ENCODE results near the gene ZG16. TPM values are rescaled to one million over a fixed set of nuclear protein-coding genes. Genes with fewer than 3 reads are reported as not detected.

ZG16 gene
- total and polyA plus RNA-seq, 2 experiments from 2014 or later: not detected

DNA sequence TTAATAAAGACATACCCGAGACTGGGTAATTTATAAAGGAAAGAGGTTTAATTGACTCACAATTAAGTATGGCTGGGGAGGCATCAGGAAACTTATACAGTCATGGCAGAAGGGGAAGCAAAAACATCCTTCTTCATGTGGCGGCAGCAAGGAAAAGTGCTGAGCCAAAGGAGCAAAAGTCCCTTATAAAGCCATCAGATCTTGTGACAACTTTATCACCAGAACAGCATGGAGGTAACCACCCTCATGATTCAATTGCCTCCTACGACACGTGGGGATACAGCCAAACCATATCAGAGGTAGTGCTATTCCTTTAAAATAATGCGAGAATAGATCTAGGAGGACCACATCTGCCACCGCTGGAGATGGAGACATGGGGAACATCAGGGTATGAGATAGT is 41.3 kb upstream of the ZG16 start (continued):
- TF ChIP-seq ZNF462 (CRISPR knock-in tag; IDR thresholded peaks at IDR 0.05) (no peak), NANOG (IDR thresholded peaks at IDR 0.05; ENCODE audit: borderline replicate concordance) (no peak), JUNB (IDR thresholded peaks at IDR 0.05; ENCODE audit: unreplicated experiment) (no peak), POLR2AphosphoS5 (IDR thresholded peaks at IDR 0.05; ENCODE audit: low read depth) (no peak), CREB1 (CRISPR knock-in tag; IDR thresholded peaks at IDR 0.05; ENCODE audit: low read depth) (no peak), EZH2 (IDR thresholded peaks at IDR 0.05; ENCODE audit: low read depth, unreplicated experiment) (no peak)
- TF ChIP-seq, protein P1, sequence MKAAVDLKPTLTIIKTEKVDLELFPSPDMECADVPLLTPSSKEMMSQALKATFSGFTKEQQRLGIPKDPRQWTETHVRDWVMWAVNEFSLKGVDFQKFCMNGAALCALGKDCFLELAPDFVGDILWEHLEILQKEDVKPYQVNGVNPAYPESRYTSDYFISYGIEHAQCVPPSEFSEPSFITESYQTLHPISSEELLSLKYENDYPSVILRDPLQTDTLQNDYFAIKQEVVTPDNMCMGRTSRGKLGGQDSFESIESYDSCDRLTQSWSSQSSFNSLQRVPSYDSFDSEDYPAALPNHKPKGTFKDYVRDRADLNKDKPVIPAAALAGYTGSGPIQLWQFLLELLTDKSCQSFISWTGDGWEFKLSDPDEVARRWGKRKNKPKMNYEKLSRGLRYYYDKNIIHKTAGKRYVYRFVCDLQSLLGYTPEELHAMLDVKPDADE (IDR thresholded peaks at IDR 0.05): no peak

DNA sequence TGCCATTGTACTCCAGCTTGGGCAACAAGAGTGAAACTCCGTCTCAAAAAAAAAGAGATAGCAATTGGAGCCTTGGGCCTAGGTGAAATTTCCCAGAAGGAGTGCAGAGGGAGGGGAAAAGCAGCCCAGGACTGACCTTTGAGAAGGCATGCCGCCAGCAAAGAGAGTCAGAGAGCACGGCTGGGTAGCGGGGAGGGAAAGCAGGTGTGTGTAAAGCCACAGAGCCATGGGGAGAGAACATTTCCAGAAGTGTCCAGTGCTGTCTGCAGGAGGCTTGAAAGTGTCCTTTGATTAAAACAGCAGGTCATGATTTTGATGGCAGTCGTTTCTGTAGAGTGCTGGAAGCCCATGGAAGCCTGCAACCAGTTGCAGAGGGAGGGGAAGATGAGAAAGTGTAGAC is 40.3 kb upstream of the ZG16 start:
- DNase-seq (ENCODE audit: low spot score) (no peak), ATAC-seq (no peak)
- H3F3A ChIP-seq (replicated peaks; ENCODE audit: low read depth): peaks cover 79% of the 10 kb centered on the region
- Mint-ChIP-seq H3K4me1 (peaks cover 4% of the 10 kb centered on the region; the same call in 1 of the 3 replicates), H3K36me3 (ENCODE audit: low read depth) (peaks cover 73% of the 10 kb centered on the region), H3K9me3 (no peaks in the 10 kb centered on the region; the same call in 1 of the 3 replicates), H3K27ac (no peak overlapping the region; the same call in 1 of the 2 replicates), H3K4me3 (no peak overlapping the region), H3K27me3 (ENCODE audit: insufficient read depth, low read depth, poor library complexity) (peaks cover 37% of the 10 kb centered on the region)
- peaks cover 42% of the 10 kb centered on the region for H4K20me1 ChIP-seq (replicated peaks; ENCODE audit: insufficient read depth)
- H3K4me3 ChIP-seq: no peak overlapping the region
- H3K27me3 ChIP-seq (ENCODE audit: insufficient read depth): no peaks in the 10 kb centered on the region
- H2AFZ ChIP-seq: no peak overlapping the region
- H3K79me2 ChIP-seq (replicated peaks; ENCODE audit: insufficient read depth): peaks cover 3% of the 10 kb centered on the region; the same call in 1 of the 2 replicates
- H3K36me3 ChIP-seq (ENCODE audit: insufficient read depth): peaks cover 6% of the 10 kb centered on the region; the same call in 1 of the 2 replicates
- H3K27ac ChIP-seq (ENCODE audit: low read depth): peak overlapping the region; percentile 72; the same call in 1 of the 2 replicates
- H3K4me1 ChIP-seq (ENCODE audit: insufficient read depth): no peaks in the 10 kb centered on the region; the same call in 1 of the 2 replicates
- H3K9me2 ChIP-seq (ENCODE audit: insufficient read depth): no peaks in the 10 kb centered on the region
- no peak overlapping the region for H3K4me2 ChIP-seq
- TF ChIP-seq, protein P2, sequence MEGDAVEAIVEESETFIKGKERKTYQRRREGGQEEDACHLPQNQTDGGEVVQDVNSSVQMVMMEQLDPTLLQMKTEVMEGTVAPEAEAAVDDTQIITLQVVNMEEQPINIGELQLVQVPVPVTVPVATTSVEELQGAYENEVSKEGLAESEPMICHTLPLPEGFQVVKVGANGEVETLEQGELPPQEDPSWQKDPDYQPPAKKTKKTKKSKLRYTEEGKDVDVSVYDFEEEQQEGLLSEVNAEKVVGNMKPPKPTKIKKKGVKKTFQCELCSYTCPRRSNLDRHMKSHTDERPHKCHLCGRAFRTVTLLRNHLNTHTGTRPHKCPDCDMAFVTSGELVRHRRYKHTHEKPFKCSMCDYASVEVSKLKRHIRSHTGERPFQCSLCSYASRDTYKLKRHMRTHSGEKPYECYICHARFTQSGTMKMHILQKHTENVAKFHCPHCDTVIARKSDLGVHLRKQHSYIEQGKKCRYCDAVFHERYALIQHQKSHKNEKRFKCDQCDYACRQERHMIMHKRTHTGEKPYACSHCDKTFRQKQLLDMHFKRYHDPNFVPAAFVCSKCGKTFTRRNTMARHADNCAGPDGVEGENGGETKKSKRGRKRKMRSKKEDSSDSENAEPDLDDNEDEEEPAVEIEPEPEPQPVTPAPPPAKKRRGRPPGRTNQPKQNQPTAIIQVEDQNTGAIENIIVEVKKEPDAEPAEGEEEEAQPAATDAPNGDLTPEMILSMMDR (conservative IDR thresholded peaks at IDR 0.05; ENCODE audit: low read depth in 2 of 2): no peak
- TF ChIP-seq EZH2phosphoT487 (IDR thresholded peaks at IDR 0.05; ENCODE audit: unreplicated experiment) (no peak), STAT1 (IDR thresholded peaks at IDR 0.05; ENCODE audit: unreplicated experiment) (no peak)
- TF ChIP-seq, protein P3, sequence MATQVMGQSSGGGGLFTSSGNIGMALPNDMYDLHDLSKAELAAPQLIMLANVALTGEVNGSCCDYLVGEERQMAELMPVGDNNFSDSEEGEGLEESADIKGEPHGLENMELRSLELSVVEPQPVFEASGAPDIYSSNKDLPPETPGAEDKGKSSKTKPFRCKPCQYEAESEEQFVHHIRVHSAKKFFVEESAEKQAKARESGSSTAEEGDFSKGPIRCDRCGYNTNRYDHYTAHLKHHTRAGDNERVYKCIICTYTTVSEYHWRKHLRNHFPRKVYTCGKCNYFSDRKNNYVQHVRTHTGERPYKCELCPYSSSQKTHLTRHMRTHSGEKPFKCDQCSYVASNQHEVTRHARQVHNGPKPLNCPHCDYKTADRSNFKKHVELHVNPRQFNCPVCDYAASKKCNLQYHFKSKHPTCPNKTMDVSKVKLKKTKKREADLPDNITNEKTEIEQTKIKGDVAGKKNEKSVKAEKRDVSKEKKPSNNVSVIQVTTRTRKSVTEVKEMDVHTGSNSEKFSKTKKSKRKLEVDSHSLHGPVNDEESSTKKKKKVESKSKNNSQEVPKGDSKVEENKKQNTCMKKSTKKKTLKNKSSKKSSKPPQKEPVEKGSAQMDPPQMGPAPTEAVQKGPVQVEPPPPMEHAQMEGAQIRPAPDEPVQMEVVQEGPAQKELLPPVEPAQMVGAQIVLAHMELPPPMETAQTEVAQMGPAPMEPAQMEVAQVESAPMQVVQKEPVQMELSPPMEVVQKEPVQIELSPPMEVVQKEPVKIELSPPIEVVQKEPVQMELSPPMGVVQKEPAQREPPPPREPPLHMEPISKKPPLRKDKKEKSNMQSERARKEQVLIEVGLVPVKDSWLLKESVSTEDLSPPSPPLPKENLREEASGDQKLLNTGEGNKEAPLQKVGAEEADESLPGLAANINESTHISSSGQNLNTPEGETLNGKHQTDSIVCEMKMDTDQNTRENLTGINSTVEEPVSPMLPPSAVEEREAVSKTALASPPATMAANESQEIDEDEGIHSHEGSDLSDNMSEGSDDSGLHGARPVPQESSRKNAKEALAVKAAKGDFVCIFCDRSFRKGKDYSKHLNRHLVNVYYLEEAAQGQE (IDR thresholded peaks at IDR 0.05; ENCODE audit: unreplicated experiment): no peak

All from GM23338 (cell line).